Esophagus muscularis mucosa (tissue), 4 donors: Measurements from ENCODE around the gene NUP62. TPM values are rescaled to one million over a fixed set of nuclear protein-coding genes. Genes with fewer than 3 reads are reported as not detected.
"Not testable (repeated sequence)": the region's sequence is repeated elsewhere in the genome, so short reads cannot be mapped to it uniquely, and the experiment has no call there.

Source experiments
- DNase-seq: peaks from one replicate; pipeline ENCODE4 v3.0.0-alpha.2; 2017; ENCODE audit errors: extremely low spot score
- H3K27ac ChIP-seq, 4 donors: fragments of 200-600 bp; sonication (generic); replicated peaks in 1 of 4; 1 replicate in 3 of 4; 2 replicates in 1 of 4; pipeline ENCODE4 v1.5.1; 2016 to 2019; ENCODE audit warnings: mild to moderate bottlenecking in 1 of 4
- H3K27me3 ChIP-seq, 4 donors: fragments of 200-600 bp; sonication (generic); one replicate each; pipeline versions ENCODE4 v1.5.1 to v1.6.0; 2016 to 2019
- H3K36me3 ChIP-seq, 4 donors: fragments of 200-600 bp; sonication (generic); one replicate each; pipeline ENCODE4 v1.5.1; 2016 to 2019
- H3K4me1 ChIP-seq, 4 donors: fragments of 200-600 bp; sonication (generic); one replicate each; pipeline ENCODE4 v1.5.1; 2016 to 2019
- H3K4me3 ChIP-seq, 4 donors: fragments of 200-600 bp; sonication (generic); 1 replicate in 2 of 4; 2 replicates in 2 of 4; pipeline ENCODE4 v1.5.1; 2016 to 2019; ENCODE audit warnings: mild to moderate bottlenecking in 4 of 4, moderate library complexity in 1 of 4
- H3K9me3 ChIP-seq, 4 donors: fragments of 200-600 bp; sonication (generic); 1 replicate in 3 of 4; 2 replicates in 1 of 4; pipeline ENCODE4 v1.5.1; 2016 to 2019
- EP300 ChIP-seq: sonication (generic); formaldehyde crosslinking; IDR thresholded peaks from one replicate; pipeline ENCODE4 v1.6.1; 2017; ENCODE audit warnings: antibody characterized with exemption
- POLR2A ChIP-seq: fragments of 450-650 bp; IDR thresholded peaks from one replicate; pipeline ENCODE4 v1.6.1; 2017; ENCODE audit warnings: antibody characterized with exemption, moderate library complexity, mild to moderate bottlenecking, low read depth
- POLR2AphosphoS5 ChIP-seq, 2 donors: sonication (generic); formaldehyde crosslinking; IDR thresholded peaks; one replicate each; pipeline ENCODE4 v1.6.1; 2017; ENCODE audit warnings: antibody characterized with exemption in 2 of 2
- WGBS: methylation state at CpG from one replicate; pipeline ENCODE4 v1.1.5; 2018; 5-methylcytosine and 5-hydroxymethylcytosine counted together
- intact Hi-C: fragments of 100-400 bp; cut with DNase I; formaldehyde crosslinking; loops from one replicate; pipeline ENCODE4 v1.15.1; 2023
- total RNA-seq, 4 donors: library from RNA; depleted of rRNA; stranded (reverse); fragments of >200 nt; gene quantifications; one replicate each; pipeline versions ENCODE4 v1.1.0 to v1.2.1, GENCODE V29; 2016
- TF ChIP-seq, protein P1 (sequence below), 3 experiments: fragments of 200-600 bp in 2 of 3; fragments of 450-650 bp in 1 of 3; sonication (generic) in 2 of 3; IDR thresholded peaks; one replicate each; pipeline ENCODE4 v1.5.1; 2017 to 2019; ENCODE audit warnings: antibody characterized with exemption in 3 of 3, mild to moderate bottlenecking in 2 of 3, moderate library complexity in 1 of 3

NUP62 gene
- total RNA-seq, 4 donors from 2014 or later, result 27.0 to 44.3 (median 35.9) TPM

DNA sequence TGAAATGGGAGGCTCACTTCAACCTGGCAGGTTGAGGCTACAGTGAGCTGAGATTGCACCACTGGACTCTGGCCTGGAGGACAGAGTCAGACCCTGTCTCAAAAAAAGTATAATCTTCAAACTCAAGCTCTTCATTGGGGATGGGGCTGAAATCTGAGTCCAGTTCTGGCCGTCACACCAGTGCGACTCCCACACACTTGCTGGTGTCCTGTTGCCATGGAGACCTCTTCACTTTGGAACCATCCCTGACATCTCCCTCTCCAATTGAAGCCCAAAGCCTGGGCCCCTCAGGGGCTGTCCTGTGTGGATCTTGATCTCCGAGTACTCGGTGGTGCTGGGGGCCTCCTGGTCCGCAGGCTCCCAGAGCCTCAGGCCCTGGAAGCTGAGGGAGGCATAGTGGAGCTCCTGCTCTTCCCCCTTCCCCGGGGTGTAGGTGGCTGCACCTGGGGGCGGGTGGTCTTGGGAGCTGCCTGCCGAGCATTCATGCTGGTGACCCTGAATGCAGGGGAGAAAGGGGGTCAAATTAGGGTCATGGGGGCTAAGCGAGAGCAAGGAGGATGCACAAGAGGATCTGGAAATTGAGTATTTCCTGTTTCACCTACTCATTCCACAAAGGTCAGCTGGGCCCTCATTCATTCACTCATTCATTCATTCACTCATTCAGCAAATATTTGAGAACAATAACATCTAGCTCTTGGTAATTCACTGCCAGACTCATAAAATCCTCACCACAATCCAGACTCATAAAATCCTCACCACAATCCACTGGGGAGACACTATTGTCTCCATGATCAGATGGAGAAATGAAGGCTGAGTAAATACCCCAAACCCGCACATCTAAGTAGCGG is 20.7 kb upstream of the NUP62 start:
- intact Hi-C loops, result no loop called here
- Histone ChIP-seq H3K4me3 (no peak overlapping the region), H3K27ac (no peak overlapping the region), H3K36me3 (no peaks in the 10 kb centered on the region), H3K9me3 (no peaks in the 10 kb centered on the region), H3K27me3 (peaks cover 0 to 45% (median 0%) of the 10 kb centered on the region in 4 donors), H3K4me1 (peaks cover 6 to 25% (median 18%) of the 10 kb centered on the region in 4 donors)
- TF ChIP-seq, protein P1, sequence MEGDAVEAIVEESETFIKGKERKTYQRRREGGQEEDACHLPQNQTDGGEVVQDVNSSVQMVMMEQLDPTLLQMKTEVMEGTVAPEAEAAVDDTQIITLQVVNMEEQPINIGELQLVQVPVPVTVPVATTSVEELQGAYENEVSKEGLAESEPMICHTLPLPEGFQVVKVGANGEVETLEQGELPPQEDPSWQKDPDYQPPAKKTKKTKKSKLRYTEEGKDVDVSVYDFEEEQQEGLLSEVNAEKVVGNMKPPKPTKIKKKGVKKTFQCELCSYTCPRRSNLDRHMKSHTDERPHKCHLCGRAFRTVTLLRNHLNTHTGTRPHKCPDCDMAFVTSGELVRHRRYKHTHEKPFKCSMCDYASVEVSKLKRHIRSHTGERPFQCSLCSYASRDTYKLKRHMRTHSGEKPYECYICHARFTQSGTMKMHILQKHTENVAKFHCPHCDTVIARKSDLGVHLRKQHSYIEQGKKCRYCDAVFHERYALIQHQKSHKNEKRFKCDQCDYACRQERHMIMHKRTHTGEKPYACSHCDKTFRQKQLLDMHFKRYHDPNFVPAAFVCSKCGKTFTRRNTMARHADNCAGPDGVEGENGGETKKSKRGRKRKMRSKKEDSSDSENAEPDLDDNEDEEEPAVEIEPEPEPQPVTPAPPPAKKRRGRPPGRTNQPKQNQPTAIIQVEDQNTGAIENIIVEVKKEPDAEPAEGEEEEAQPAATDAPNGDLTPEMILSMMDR (IDR thresholded peaks at IDR 0.05), result no peak
- TF ChIP-seq EP300 (no peak), POLR2A (no peak), POLR2AphosphoS5 (IDR thresholded peaks at IDR 0.05) (no peak)
- no peak for DNase-seq
- WGBS, result 57% methylated on average over 10 of the region's 11 CpGs

DNA sequence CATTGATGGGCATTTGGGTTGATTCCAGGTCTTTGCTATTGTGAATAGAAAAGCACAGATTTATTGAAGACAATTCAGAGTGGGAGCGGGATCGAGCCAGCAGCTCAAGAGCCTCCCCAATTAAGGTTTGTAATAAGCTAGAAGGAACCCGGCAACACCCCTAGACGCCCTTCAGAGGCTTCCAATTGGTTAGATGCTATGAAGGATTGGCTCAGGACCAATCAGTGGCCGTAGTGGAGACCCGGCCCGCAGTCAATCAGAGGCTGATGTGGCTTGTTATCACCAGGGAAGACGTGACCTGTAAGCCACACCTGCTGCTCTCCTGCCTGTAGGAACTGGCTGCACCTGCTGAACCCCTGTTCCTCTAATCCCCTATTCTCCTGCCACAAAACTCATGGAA is 17.1 kb upstream of the NUP62 start:
- WGBS, result 79% methylated on average over 8 of the region's 8 CpGs
- Histone ChIP-seq H3K9me3 (no peaks in the 10 kb centered on the region), H3K27ac (no peak overlapping the region), H3K36me3 (no peaks in the 10 kb centered on the region), H3K4me3 (no peak overlapping the region), H3K27me3 (peaks cover 0 to 45% (median 0%) of the 10 kb centered on the region in 4 donors), H3K4me1 (no peaks in the 10 kb centered on the region)
- TF ChIP-seq EP300, result no peak
- no peak for TF ChIP-seq POLR2AphosphoS5 (IDR thresholded peaks at IDR 0.05)
- TF ChIP-seq, protein P1 (IDR thresholded peaks at IDR 0.05), result no peak
- no peak for DNase-seq
- intact Hi-C loops, result no loop called here

DNA sequence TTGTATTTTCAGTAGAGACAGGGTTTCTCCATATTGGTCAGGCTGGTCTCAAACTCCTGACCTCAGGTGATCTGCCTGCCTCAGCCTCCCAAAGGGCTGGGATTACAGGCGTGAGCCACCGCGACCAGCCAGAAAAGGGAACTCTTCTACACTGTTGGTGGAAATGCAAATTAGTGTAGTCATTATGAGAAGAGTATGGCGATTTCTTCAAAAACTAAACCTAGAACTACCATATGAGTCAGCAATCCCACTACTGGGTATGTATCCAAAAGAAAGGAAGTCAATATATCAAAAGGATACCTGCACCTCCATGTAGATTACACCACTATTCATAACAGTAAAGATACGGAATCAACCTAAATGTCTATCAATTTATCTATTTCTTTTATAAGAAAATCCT is 15.3 kb upstream of the NUP62 start:
- WGBS, result 84% methylated on average over 5 of the region's 5 CpGs
- not testable (repeated sequence) for H3K4me3 ChIP-seq, DNase-seq

DNA sequence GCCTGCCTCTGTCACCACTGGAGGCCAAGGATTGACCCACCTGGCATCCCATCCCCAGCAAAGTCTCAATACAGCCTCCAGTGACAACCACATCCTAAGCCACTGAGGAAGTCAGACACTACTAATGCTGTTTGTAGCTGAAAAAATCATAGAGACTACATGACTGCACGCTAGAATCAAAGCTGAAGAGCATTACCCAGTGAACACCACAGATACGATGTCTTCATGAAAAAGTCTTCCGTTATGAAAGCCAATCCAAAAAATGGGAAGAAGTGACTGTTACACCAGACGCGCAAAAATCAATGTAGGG is 11.1 kb upstream of the NUP62 start:
- Histone ChIP-seq H3K27ac (no peak overlapping the region), H3K4me3 (no peak overlapping the region), H3K27me3 (peaks cover 0 to 8% (median 0%) of the 10 kb centered on the region in 4 donors), H3K9me3 (no peaks in the 10 kb centered on the region), H3K4me1 (peaks cover 6 to 9% (median 9%) of the 10 kb centered on the region in 4 donors), H3K36me3 (no peaks in the 10 kb centered on the region)
- TF ChIP-seq POLR2A, result no peak
- TF ChIP-seq, protein P1 (IDR thresholded peaks at IDR 0.05), result no peak
- no peak for TF ChIP-seq POLR2AphosphoS5 (IDR thresholded peaks at IDR 0.05)
- TF ChIP-seq EP300, result no peak
- DNase-seq, result no peak
- 94% methylated on average over 5 of the region's 5 CpGs for WGBS
- intact Hi-C loops, result no loop called here

More for the DNA sequence above, 15.3 kb upstream of the NUP62 start:
- H3K9me3 ChIP-seq, intact Hi-C loops, H3K36me3 ChIP-seq, H3K27ac ChIP-seq, H3K4me1 ChIP-seq: not testable (repeated sequence)
- peaks cover 0 to 33% (median 0%) of the 10 kb centered on the region in 4 donors for H3K27me3 ChIP-seq

DNA sequence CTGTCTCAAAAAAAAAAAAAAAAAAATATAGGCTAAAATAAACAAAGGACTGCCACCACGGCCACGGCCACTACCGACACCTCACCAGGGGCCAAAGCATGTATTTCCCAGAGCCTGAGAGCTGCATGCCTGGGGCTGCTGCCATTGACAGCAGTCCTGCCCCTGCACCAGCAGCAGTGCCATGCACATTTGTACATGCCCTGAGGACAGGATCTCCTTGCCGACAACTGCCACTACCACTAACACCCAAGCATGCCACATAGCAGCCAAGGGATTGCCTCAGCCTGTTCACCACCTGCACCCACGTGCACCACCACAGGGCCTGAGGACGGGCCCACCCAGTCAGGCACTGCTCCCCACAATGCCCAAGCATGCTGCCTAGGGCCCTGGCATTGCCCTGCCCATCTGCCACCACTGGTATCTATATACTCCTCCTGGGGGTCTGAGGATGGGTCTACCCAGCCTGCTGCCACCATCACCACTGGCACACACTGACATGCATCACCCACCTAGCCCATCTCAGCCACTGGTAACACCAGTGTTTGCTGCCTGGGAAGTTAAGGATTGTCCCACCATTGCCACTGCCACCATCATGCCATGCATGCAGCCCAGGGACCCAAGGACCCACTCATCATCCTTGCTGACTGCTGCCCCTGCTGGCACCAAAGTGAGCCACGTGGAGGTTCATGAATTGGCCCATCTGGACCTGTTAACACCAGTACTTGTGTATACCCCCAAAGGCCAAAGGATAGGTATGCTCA is 10.6 kb upstream of the NUP62 start:
- TF ChIP-seq POLR2AphosphoS5 (IDR thresholded peaks at IDR 0.05), result no peak
- no peak for TF ChIP-seq POLR2A
- TF ChIP-seq, protein P1 (IDR thresholded peaks at IDR 0.05), result no peak
- no peak for TF ChIP-seq EP300
- no peak for DNase-seq
- H3K27ac ChIP-seq, result no peak overlapping the region

More for the DNA sequence above, 10.6 kb upstream of the NUP62 start:
- Histone ChIP-seq H3K9me3 (no peaks in the 10 kb centered on the region), H3K4me1 (peaks cover 6 to 9% (median 9%) of the 10 kb centered on the region in 4 donors), H3K4me3 (no peak overlapping the region), H3K36me3 (no peaks in the 10 kb centered on the region), H3K27me3 (peaks cover 0 to 8% (median 0%) of the 10 kb centered on the region in 4 donors)
- 63% methylated on average over 4 of the region's 7 CpGs for WGBS
- intact Hi-C loops, result no loop called here
